Measurements from ENCODE around the gene PLRG1. TPM values are rescaled to one million over a fixed set of nuclear protein-coding genes. Genes with fewer than 3 reads are reported as not detected.
A peak's percentile ranks its signal among the peaks of the same experiment; 100 is the strongest.

PLRG1 gene
- total RNA-seq, 1 donor from 2014 or later = 37.0 TPM

DNA sequence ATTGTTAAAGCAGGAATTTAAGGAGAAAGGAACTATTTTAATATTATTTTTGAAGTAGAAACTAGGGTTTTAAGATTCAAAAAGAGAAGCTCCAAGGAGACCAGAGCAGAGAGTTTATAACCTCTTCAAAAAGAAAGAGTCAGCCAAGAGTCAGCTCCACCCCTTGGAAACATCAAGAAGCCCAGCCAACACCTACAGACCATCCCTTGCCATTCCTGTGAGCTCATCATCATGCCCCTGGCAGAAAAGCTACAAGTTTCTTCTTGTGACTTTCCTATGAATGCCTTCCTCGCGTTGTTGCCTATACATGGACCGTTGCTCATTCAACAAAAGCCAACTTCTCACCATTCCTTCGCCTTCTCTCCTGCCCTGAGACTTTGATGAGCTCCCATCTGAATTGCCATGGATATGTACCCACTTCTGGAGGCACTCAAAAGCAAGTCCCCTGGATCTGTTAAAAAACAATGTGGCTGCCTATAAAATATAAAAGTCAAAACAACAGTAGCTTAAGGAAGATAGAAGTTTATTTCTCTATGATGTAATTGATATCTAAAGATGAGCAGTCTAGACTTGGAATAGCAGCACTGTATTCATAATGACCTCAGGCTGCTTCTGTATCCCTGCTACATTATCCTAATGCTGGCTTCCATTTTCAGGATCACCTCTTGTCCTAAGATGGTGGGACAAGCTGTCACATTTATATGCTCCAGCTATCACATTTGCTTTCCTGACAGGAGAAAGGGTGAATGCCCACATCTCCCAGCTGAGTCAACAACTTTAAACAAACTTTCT, 20.3 kb downstream of the PLRG1 start:
- intact Hi-C loops (cut with micrococcal nuclease) = no loop called here
- DNase-seq (no peak), ATAC-seq (no peak)

DNA sequence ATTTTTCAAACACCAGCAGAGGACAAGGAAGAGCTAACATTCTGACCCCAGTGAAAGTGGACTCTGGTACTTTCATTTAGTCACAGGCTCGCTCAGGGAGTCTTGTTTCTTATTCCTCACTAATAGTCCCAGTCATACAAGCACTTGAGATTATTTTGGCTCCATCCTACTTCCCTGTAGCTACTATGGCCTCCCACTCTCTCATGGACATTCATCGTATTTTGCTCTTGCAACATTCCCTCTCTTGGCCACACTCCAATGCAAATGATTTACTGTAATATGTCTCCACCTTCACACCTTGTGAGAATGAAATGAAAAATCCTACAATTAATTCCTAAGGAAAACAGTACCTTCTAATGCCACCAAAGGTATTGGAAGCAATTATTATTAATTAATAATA, 21.3 kb downstream of the PLRG1 start:
- DNase-seq (no peak), ATAC-seq (no peak)
- intact Hi-C loops (cut with micrococcal nuclease) = no loop called here

DNA sequence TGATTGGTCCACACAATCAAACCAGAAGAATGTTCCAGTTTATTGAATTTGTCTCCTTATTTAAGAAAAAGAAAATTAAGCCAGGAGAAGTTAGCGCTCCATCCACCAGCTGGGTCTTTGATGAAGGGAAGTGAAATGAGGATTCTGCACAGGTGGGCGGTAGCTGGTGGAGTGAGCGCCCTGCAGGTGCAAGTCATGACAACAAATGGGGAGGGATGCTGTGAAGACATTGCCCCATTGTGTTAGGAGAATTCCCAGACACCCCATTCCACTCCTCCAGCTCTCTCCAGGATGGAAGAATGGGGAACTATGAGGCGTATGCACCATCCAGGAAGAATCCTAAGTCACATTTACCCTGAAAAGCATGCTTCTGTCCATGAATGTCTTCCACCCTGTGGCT, 22.9 kb downstream of the PLRG1 start:
- DNase-seq (no peak), ATAC-seq (no peak)
- intact Hi-C loops (cut with micrococcal nuclease) = no loop called here

GRCh38 chr4:154526151-154526550, 24.0 kb downstream of the PLRG1 start:
- ATAC-seq = no peak
- DNase-seq = no peak
- intact Hi-C loops (cut with micrococcal nuclease) = no loop called here

DNA sequence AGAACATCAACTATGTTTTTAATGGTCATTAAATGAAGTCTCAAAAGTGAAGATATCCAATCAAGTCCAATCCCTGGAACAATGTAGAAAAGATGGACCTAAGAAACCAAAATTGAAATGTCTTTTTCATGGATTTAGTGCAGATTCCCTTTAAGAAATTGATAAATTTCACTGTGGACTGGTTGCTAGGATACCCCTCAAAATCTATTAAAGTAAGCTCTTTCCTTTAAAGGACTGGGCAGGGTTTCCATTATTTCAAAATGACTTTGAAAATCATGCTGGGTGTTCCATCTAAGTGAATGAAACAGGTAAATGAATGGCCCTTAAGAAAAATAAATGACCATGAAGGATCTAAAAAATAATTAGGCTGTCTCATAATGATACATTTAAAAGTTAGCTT, 28.6 kb downstream of the PLRG1 start:
- intact Hi-C loops (cut with micrococcal nuclease) = no loop called here
- ATAC-seq (no peak), DNase-seq (no peak)

DNA sequence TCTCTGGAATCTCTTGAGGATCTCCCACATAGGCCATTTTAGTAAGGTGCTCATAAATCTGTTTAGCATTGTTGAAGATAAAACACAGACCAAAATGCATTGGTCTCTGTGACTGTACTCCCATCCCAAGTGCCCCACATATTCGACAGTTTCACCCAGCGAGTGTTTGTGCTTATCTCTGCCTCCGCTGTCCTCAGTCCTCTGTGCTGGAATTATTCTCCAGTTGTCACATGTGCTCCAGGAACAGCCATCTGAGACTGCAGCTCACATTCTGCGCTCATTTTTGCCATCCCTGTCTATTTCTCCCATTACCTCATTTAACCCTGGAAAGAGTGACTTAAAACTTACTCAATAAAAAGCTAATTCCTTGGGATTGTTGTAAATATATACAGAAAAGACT, 31.0 kb downstream of the PLRG1 start:
- DNase-seq = no peak
- peak; percentile 38 for ATAC-seq
- intact Hi-C loops (cut with micrococcal nuclease) = no loop called here

- intact Hi-C loops (cut with micrococcal nuclease) = no loop called here
- ATAC-seq (no peak), DNase-seq (no peak)
These were observed 32.6 kb downstream of the PLRG1 start for GRCh38 chr4:154517591-154517990.

- DNase-seq (no peak), ATAC-seq (no peak)
- intact Hi-C loops (cut with micrococcal nuclease) = no loop called here
These were observed 33.7 kb downstream of the PLRG1 start for GRCh38 chr4:154516318-154517029.

GRCh38 chr4:154511981-154512380, 38.2 kb downstream of the PLRG1 start:
- intact Hi-C loops (cut with micrococcal nuclease) = no loop called here
- ATAC-seq = no peak

GRCh38 chr4:154511548-154511947, 38.7 kb downstream of the PLRG1 start:
- DNase-seq = no peak
- ATAC-seq = no peak
- intact Hi-C loops (cut with micrococcal nuclease) = no loop called here

More at GRCh38 chr4:154511981-154512380, 38.2 kb downstream of the PLRG1 start:
- no peak for DNase-seq

DNA sequence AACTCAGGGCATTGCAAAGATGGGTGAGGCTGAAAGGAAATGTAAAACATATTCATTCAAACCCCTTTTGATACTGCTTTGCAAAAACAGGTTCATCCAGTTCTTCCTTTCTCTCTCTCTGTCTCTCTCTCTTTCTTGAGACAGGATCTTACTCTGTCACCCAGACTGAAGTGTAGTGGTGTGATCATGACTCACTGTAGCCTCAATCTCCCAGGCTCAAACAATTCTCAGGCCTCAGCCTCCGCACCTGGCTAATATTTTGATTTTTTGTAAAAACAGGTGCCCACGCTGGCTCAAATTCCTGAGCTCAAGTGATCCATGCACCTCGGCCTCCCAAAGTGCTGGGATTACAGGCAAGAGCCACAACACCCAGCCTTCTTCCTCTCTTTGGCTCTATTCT, 43.0 kb downstream of the PLRG1 start:
- ATAC-seq (no peak), DNase-seq (no peak)
- intact Hi-C loops (cut with micrococcal nuclease) = no loop called here

GRCh38 chr4:154506253-154506652, 43.9 kb downstream of the PLRG1 start:
- intact Hi-C loops (cut with micrococcal nuclease) = no loop called here
- ATAC-seq = no peak
- no peak for DNase-seq

DNA sequence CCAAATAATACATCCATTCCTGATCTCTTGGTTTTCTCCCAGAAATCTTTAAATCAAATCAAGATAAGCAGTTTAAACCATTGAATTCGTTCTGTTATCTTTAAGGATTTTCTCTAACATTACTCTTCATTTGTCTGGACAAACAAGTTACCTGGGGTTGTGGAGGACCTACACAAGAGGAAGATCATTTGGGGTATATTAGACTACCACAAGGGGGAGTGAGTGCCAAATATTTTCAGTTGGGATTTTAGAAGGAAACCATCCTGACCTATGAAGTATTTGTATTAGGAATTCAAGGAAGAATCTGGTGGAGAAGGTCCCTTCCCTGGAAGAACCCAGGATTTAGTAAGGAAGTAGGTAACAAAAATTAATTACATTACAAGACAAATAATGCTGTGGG, 46.6 kb downstream of the PLRG1 start:
- ATAC-seq (no peak), DNase-seq (no peak)
- intact Hi-C loops (cut with micrococcal nuclease) = no loop called here

- intact Hi-C loops (cut with micrococcal nuclease) = no loop called here
- DNase-seq (no peak), ATAC-seq (no peak)
These were observed 48.1 kb downstream of the PLRG1 start for GRCh38 chr4:154502111-154502510.

GRCh38 chr4:154497889-154498288, 52.3 kb downstream of the PLRG1 start:
- DNase-seq = no peak
- ATAC-seq = no peak
- intact Hi-C loops (cut with micrococcal nuclease) = no loop called here

GRCh38 chr4:154495867-154496266, 54.3 kb downstream of the PLRG1 start:
- no peak for ATAC-seq
- intact Hi-C loops (cut with micrococcal nuclease) = no loop called here

DNA sequence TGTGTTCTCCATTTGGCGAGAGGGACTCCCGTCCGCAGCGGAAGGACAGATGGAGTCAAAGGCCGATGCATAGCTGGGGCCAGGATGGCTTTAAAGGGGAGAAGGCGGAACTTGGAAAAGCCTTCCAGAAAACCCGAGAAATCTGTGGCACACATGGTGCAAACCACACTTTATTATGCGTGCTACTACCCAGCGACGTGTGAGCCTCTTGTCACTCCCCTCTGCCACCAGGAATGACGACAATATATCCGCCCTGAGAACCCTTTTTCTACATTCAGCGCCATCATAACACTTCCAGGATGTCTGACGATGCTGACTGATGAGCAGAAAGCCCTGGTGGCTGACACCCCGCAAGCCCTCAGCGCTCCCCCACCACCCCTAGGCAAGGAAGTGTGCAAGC, 57.9 kb downstream of the PLRG1 start:
- DNase-seq (no peak), ATAC-seq (no peak)
- intact Hi-C loops (cut with micrococcal nuclease) = no loop called here

More at GRCh38 chr4:154495867-154496266, 54.3 kb downstream of the PLRG1 start:
- no peak for DNase-seq

GRCh38 chr4:154491341-154492271, 58.6 kb downstream of the PLRG1 start, which contains the start of gene DCHS2:
Gene DCHS2 (minus strand): TSS chr4:154491799. CDS start chr4:154491355, 444 bp downstream.
- peak; percentile 35 for DNase-seq
- intact Hi-C loops (cut with micrococcal nuclease) = no loop called here
- ATAC-seq = peak; percentile 78

GRCh38 chr4:154490583-154491340, 59.4 kb downstream of the PLRG1 start:
- intact Hi-C loops (cut with micrococcal nuclease) = no loop called here
- peak; percentile 30 for ATAC-seq
- DNase-seq = no peak

Data from left ventricle myocardium superior (tissue), 1 donor.